Heart left ventricle (tissue), 16 donors: Measurements from ENCODE around the gene NTPCR. TPM values are rescaled to one million over a fixed set of nuclear protein-coding genes. Genes with fewer than 3 reads are reported as not detected.

ENCODE experiments used
- ATAC-seq, 4 donors: fragments of 200-7000 bp; cut with Tn5 transposase; one replicate each; pipeline ENCODE4 v1.9.1; 2020 to 2022; ENCODE audit warnings: moderate library complexity in 4 of 4, mild to moderate bottlenecking in 3 of 4, moderate number of reproducible peaks in 1 of 4
- DNase-seq, 5 donors: peaks; one replicate each; pipeline ENCODE4 v3.0.0-alpha.2; 2020
- H3K27ac ChIP-seq, 12 donors: fragments of 200-600 bp; sonication (generic) in 4 of 12; one replicate each; pipeline versions ENCODE4 v1.5.0 to v1.8.0; 2016 to 2022; ENCODE audit warnings: mild to moderate bottlenecking in 2 of 12
- H3K27me3 ChIP-seq, 9 donors: fragments of 200-600 bp; sonication (generic) in 2 of 9; one replicate each; pipeline versions ENCODE4 v1.5.1 to v1.8.0; 2016 to 2022; ENCODE audit warnings: mild to moderate bottlenecking in 3 of 9
- H3K36me3 ChIP-seq, 9 donors: fragments of 200-600 bp; sonication (generic) in 2 of 9; one replicate each; pipeline versions ENCODE4 v1.5.0 to v1.8.0; 2018 to 2022; ENCODE audit warnings: mild to moderate bottlenecking in 2 of 9
- H3K4me1 ChIP-seq, 12 donors: fragments of 200-600 bp; sonication (generic) in 4 of 12; one replicate each; pipeline versions ENCODE4 v1.5.0 to v1.8.0; 2016 to 2022; ENCODE audit warnings: mild to moderate bottlenecking in 3 of 12
- H3K4me3 ChIP-seq, 12 donors: fragments of 200-600 bp; sonication (generic) in 4 of 12; one replicate each; pipeline versions ENCODE4 v1.5.0 to v1.8.0; 2017 to 2022; ENCODE audit warnings: mild to moderate bottlenecking in 9 of 12, moderate library complexity in 4 of 12
- H3K9me3 ChIP-seq, 12 donors: fragments of 200-600 bp; sonication (generic) in 4 of 12; one replicate each; pipeline versions ENCODE4 v1.5.0 to v1.8.0; 2016 to 2022; ENCODE audit warnings: mild to moderate bottlenecking in 1 of 12
- POLR2A ChIP-seq, 2 donors: fragments of 450-650 bp; IDR thresholded peaks; one replicate each; pipeline ENCODE4 v1.6.1; 2017; ENCODE audit warnings: antibody characterized with exemption in 2 of 2, mild to moderate bottlenecking in 2 of 2, moderate library complexity in 2 of 2
- WGBS, 4 donors: extraction: QIAGEN DNeasy Blood & Tissue Kit in 2 of 4; methylation state at CpG; one replicate each; pipeline versions ENCODE4 v1.1.5 to v1.1.7; 2013 to 2018; 5-methylcytosine and 5-hydroxymethylcytosine counted together
- intact Hi-C, 10 donors: fragments of 100-400 bp; cut with DNase I; formaldehyde crosslinking; loops; one replicate each; pipeline versions ENCODE4 v1.11.1 to v1.14.2; 2022
- polyA plus RNA-seq, 2 donors: library from polyadenylated mRNA; stranded (reverse); fragments of 200-250 nt; gene quantifications; one replicate each; pipeline ENCODE4 v1.2.3, GENCODE V29; 2013
- total RNA-seq, 9 donors: library from RNA; depleted of rRNA in 2 of 9; stranded (reverse); fragments of >200 nt in 2 of 9; fragmentation: NEBNext Ultra II Directional in 3 of 9; extraction: Animal tissue kit (Norgen Biotek cat#: 25700) in 3 of 9; gene quantifications; one replicate each; pipeline versions ENCODE4 v1.1.0 to v1.2.4, GENCODE V29; 2016 to 2023
- TF ChIP-seq, protein P1 (sequence below), 12 donors: fragments of 200-600 bp; sonication (generic) in 4 of 12; IDR thresholded peaks; one replicate each; pipeline versions ENCODE4 v1.5.0 to v1.8.0; 2018 to 2022; ENCODE audit warnings: antibody characterized with exemption in 12 of 12, mild to moderate bottlenecking in 5 of 12
- donor health status: ischemic (EF 13 %, LVEDD 7.1; RV severe dilation, severe dysfunction).
- donor health status: healthy with polysubstance abuse.
- donor health status: DM: no; HTN: yes; CAD: no.
- donor health status: DM: no; HTN: no; CAD: no.
- donor health status: ischemic (EF 25% LVEDD 6.9; RV normal size, moderate dysfunction).
- donor health status: ischemic (EF 25% LVEDD 5.7; RV mildly dilated, moderate dysfunction).
- donor health status: healthy.
- donor health status: DM: yes; HTN: yes; CAD: no.
- donor health status: ischemic (EF 35%, LVEDD 5.7; RV mildly dilated, moderate dysfunction).
- donor health status: nonischemic (EF 11% LVEDD 7.7; RV severe dilation, severe dysfunction).
- donor health status: DM: yes; HTN: yes; CAD: no.
- donor health status: PGD.
- donor health status: ischemic (EF 29% LVEDD 5.4; RV normal size, mild dysfunction).
- donor health status: nonischemic (EF 23%, LVEDD 6.1; RV moderate dilation, normal function).

Gene NTPCR
- total and polyA plus RNA-seq, 11 donors, result 29.6 to 81.8 (median 57.8) TPM

DNA sequence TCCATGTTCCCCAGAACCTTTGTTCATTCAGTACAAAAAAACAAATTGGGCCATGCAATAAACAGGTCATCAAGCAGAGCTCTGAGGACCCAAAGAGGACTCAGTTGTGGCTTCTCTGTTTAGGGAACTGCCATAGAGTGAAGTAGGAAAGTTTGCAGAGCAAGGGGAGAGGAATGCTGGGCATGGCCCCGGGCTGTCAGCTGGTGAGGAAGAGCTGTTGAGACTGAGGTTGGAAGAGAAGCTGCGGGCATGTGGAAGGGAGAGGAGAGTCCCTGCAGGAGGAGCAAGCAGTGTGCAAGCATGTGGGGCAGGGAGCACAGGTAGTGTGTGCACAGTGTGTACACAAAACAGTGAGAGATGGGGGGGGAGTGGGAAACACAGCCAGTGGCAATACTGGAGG, 71.8 kb downstream of the NTPCR start:
- Histone ChIP-seq H3K27me3 (no peaks in the 10 kb centered on the region), H3K36me3 (no peaks in the 10 kb centered on the region), H3K9me3 (no peaks in the 10 kb centered on the region), H3K4me1 (peaks cover 0 to 18% (median 6%) of the 10 kb centered on the region in 12 donors), H3K4me3 (no peak overlapping the region), H3K27ac (no peak overlapping the region)
- no peak for DNase-seq
- intact Hi-C loops, result loop anchor here in 8 of 10 donors (5.0 to 10.0 kb wide), 4 partner anchors 153 to 385 kb away; no protein-coding TSS in a partner anchor
- TF ChIP-seq, protein P1, sequence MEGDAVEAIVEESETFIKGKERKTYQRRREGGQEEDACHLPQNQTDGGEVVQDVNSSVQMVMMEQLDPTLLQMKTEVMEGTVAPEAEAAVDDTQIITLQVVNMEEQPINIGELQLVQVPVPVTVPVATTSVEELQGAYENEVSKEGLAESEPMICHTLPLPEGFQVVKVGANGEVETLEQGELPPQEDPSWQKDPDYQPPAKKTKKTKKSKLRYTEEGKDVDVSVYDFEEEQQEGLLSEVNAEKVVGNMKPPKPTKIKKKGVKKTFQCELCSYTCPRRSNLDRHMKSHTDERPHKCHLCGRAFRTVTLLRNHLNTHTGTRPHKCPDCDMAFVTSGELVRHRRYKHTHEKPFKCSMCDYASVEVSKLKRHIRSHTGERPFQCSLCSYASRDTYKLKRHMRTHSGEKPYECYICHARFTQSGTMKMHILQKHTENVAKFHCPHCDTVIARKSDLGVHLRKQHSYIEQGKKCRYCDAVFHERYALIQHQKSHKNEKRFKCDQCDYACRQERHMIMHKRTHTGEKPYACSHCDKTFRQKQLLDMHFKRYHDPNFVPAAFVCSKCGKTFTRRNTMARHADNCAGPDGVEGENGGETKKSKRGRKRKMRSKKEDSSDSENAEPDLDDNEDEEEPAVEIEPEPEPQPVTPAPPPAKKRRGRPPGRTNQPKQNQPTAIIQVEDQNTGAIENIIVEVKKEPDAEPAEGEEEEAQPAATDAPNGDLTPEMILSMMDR (IDR thresholded peaks at IDR 0.05), result no peak
- no peak for TF ChIP-seq POLR2A (IDR thresholded peaks at IDR 0.05)
- ATAC-seq, result no peak
- WGBS, 4 donors, result 93 to 99% (median 96%) methylated on average over 2 of the region's 2 CpGs

DNA sequence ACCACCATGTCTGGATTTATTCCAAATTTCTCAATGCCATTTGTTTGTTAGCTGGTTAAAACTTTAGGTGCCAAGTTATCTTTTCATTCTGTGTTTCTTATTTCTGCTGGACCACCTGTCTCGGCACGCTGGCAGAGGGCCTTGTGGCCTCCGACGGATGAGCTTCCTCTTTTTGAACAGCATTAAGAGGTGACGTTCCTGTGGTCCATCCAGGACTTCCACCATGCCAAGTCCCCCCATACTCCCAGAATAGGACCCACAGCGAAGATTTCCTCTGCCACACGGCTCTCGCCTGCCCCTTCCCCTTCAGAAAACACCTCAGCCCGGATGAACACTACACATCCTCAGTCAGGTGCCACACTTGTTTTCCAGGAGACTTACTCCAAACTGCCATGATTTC, 73.8 kb downstream of the NTPCR start:
- H3K27me3 ChIP-seq, result no peaks in the 10 kb centered on the region
- DNase-seq (no peak), ATAC-seq (no peak)
- no peaks in the 10 kb centered on the region for H3K36me3 ChIP-seq
- intact Hi-C loops, result loop anchor here (2.0 to 10.0 kb wide), 6 partner anchors 149 to 387 kb away; no protein-coding TSS in a partner anchor
- peaks cover 0 to 18% (median 6%) of the 10 kb centered on the region in 12 donors for H3K4me1 ChIP-seq
- H3K9me3 ChIP-seq, result no peaks in the 10 kb centered on the region
- H3K27ac ChIP-seq, result no peak overlapping the region
- no peak for TF ChIP-seq POLR2A (IDR thresholded peaks at IDR 0.05)
- TF ChIP-seq, protein P1 (IDR thresholded peaks at IDR 0.05), result no peak
- WGBS, 4 donors, result 90 to 95% (median 93%) methylated on average over 9 of the region's 9 CpGs
- H3K4me3 ChIP-seq, result no peak overlapping the region

DNA sequence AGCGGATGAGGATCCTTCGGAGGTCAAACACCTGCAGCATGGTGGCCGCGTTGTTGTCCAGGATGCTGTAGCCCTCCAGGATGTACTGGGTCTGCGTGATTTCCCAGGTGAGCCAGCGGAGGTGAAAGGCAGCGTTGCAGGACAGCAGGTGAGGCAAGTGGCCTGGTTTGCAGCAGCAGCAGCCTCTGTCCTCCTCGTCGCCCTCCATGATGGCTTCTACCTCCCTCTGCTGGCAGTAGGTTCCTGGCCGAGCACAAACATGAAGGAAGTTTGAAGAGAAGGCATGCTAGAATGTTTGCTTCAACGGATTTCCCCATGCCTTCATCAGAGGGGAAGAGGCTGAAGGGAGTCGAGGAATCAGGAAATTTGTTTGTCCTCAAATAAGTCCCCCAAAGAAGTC, 74.7 kb downstream of the NTPCR start:
- Histone ChIP-seq H3K9me3 (no peaks in the 10 kb centered on the region), H3K27ac (no peak overlapping the region), H3K36me3 (no peaks in the 10 kb centered on the region), H3K4me1 (peaks cover 0 to 16% (median 4%) of the 10 kb centered on the region in 12 donors), H3K27me3 (no peaks in the 10 kb centered on the region), H3K4me3 (no peak overlapping the region)
- peak in 4 of 5 donors; percentile 40 to 61 (median 44) for DNase-seq
- intact Hi-C loops, result loop anchor here in 7 of 10 donors (1.0 to 10.0 kb wide), 8 partner anchors 147 to 390 kb away; no protein-coding TSS in a partner anchor
- no peak for TF ChIP-seq POLR2A (IDR thresholded peaks at IDR 0.05)
- TF ChIP-seq, protein P1 (IDR thresholded peaks at IDR 0.05), result peak; percentile 29 to 74 (median 56)
- peak in 3 of 4 donors; percentile 59 to 70 (median 69) for ATAC-seq
- WGBS, 4 donors, result 50 to 64% (median 59%) methylated on average over 8 to 12 of the region's 12 CpGs

DNA sequence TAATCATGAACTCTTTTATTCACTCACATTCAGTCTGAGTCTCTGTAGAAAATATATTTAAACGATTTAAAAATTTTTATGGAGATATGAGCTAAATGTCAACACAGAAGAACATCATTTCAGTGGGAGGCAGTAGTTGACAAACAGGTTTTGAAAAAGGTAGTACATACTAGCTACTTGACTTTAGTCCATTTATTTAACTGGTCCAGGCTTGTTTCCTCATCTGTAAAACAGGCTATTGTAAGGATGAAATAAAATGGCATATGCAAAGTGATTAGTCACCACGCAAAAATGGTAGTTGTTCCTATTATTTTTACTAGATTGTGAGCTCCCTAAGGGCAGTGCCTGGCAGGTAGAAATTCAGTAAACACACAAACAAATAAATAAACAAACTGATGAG, 75.2 kb downstream of the NTPCR start:
- TF ChIP-seq, protein P1 (IDR thresholded peaks at IDR 0.05), result peak in 2 of 12 donors; percentile 8 to 14
- no peak for TF ChIP-seq POLR2A (IDR thresholded peaks at IDR 0.05)
- Histone ChIP-seq H3K36me3 (no peaks in the 10 kb centered on the region), H3K27me3 (no peaks in the 10 kb centered on the region), H3K9me3 (no peaks in the 10 kb centered on the region), H3K4me3 (no peak overlapping the region), H3K27ac (no peak overlapping the region), H3K4me1 (peaks cover 0 to 12% (median under 1%) of the 10 kb centered on the region in 12 donors)
- 81 to 88% (median 85%) methylated on average over 2 of the region's 2 CpGs for WGBS, 4 donors
- DNase-seq (no peak), ATAC-seq (no peak)
- intact Hi-C loops, result loop anchor here in 7 of 10 donors (1.0 to 10.0 kb wide), 8 partner anchors 147 to 390 kb away; no protein-coding TSS in a partner anchor
